Prostate gland (tissue), 2 donors: ENCODE results near the gene ACTL10. TPM values are rescaled to one million over a fixed set of nuclear protein-coding genes. Genes with fewer than 3 reads are reported as not detected.

Source experiments
- DNase-seq: peaks from one replicate; pipeline ENCODE4 v3.0.0-alpha.2; 2019; ENCODE audit warnings: low spot score
- H3K27ac ChIP-seq, 2 donors: fragments of 200-600 bp; sonication (generic); 2 replicates each; pipeline ENCODE4 v1.5.1; 2017 to 2019
- H3K27me3 ChIP-seq: fragments of 200-600 bp; sonication (generic); replicated peaks from 2 replicates; pipeline ENCODE4 v1.5.1; 2019; ENCODE audit not compliant: insufficient read depth
- H3K36me3 ChIP-seq, 2 donors: fragments of 200-600 bp; sonication (generic); 1 replicate in 1 of 2; 2 replicates in 1 of 2; pipeline versions ENCODE4 v1.5.1 to v1.8.1; 2017 to 2019
- H3K4me1 ChIP-seq: fragments of 200-600 bp; sonication (generic); replicated peaks from 2 replicates; pipeline ENCODE4 v1.5.1; 2019
- H3K4me3 ChIP-seq, 2 donors: fragments of 200-600 bp; sonication (generic); 2 replicates each; pipeline ENCODE4 v1.5.1; 2017 to 2019
- H3K9me3 ChIP-seq: fragments of 200-600 bp; sonication (generic); 2 replicates; pipeline ENCODE4 v1.5.1; 2017
- CTCF ChIP-seq, 4 experiments: fragments of 200-600 bp in 2 of 4; fragments of 450-650 bp in 2 of 4; sonication (generic) in 2 of 4; IDR thresholded peaks; 1 replicate in 3 of 4; 2 replicates in 1 of 4; pipeline ENCODE4 v1.5.1; 2016 to 2019; ENCODE audit warnings: antibody characterized with exemption in 4 of 4, mild to moderate bottlenecking in 2 of 4, moderate library complexity in 2 of 4
- POLR2A ChIP-seq: fragments of 450-650 bp; IDR thresholded peaks from one replicate; pipeline ENCODE4 v1.6.1; 2016; ENCODE audit warnings: antibody characterized with exemption, mild to moderate bottlenecking
- POLR2AphosphoS5 ChIP-seq: sonication (generic); formaldehyde crosslinking; IDR thresholded peaks from one replicate; pipeline ENCODE4 v1.6.1; 2017; ENCODE audit warnings: antibody characterized with exemption
- WGBS: methylation state at CpG from one replicate; pipeline ENCODE4 v1.1.5; 2018; 5-methylcytosine and 5-hydroxymethylcytosine counted together
- intact Hi-C: fragments of 100-400 bp; cut with DNase I; formaldehyde crosslinking; loops from one replicate; pipeline ENCODE4 v1.14.2; 2022
- total RNA-seq, 2 donors: library from RNA; depleted of rRNA; stranded (reverse); fragments of >200 nt; gene quantifications; one replicate each; pipeline ENCODE4 v1.1.0, GENCODE V29; 2016

ACTL10 gene
- total RNA-seq, 2 donors from 2014 or later = 7.9 to 8.5 TPM

- TF ChIP-seq POLR2AphosphoS5 = peak; percentile 24
- TF ChIP-seq CTCF (IDR thresholded peaks at IDR 0.05) = no peak
- no peaks in the 10 kb centered on the region for H3K9me3 ChIP-seq
- peak overlapping the region; percentile 68 to 87 for H3K27ac ChIP-seq
- no peak overlapping the region for H3K4me3 ChIP-seq
- 59% methylated on average over 11 of the region's 11 CpGs for WGBS
- peak; percentile 77 for DNase-seq
- H3K4me1 ChIP-seq = peaks cover 26% of the 10 kb centered on the region
- H3K36me3 ChIP-seq = no peaks in the 10 kb centered on the region
- no peaks in the 10 kb centered on the region for H3K27me3 ChIP-seq
- intact Hi-C loops = loop anchor here (5.0 kb wide), 1 partner anchor 197 kb away; no protein-coding TSS in a partner anchor
These were observed 12.7 kb upstream of the ACTL10 start for GRCh38 chr20:33653900-33654596.

DNA sequence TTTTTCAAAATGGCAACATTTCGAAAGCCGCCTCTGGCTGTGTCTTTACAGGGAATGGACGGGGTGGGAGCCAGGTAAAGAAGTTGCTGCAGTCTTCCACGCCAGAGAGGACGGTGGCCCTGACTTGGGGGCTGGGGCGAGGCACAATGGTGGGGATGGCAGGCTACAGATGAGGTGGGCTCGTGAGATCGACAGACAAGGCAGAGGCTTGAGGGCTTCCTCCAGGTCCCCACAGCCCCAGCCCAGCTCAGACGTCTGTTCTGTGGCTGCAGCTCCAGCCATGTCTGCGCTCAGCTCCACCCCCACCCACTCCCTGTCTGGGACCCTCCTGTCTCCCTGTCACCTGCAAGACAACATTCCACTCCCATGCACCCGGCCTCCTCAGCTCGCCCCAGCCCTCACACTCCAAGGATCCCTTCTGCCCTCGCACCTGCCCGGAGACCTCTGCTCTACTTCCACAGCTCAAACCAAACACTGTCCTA, 12.0 kb upstream of the ACTL10 start:
- DNase-seq = no peak
- 39% methylated on average over 14 of the region's 14 CpGs for WGBS

GRCh38 chr20:33655164-33655563, 11.6 kb upstream of the ACTL10 start:
- no peak for TF ChIP-seq POLR2AphosphoS5
- TF ChIP-seq CTCF (IDR thresholded peaks at IDR 0.05) = no peak
- TF ChIP-seq POLR2A = no peak
- no peaks in the 10 kb centered on the region for H3K27me3 ChIP-seq
- WGBS = 53% methylated on average over 4 of the region's 4 CpGs
- intact Hi-C loops = no loop called here
- peak overlapping the region; percentile 68 to 87 for H3K27ac ChIP-seq
- no peaks in the 10 kb centered on the region for H3K9me3 ChIP-seq
- H3K4me3 ChIP-seq = no peak overlapping the region
- peaks cover 16% of the 10 kb centered on the region for H3K4me1 ChIP-seq
- DNase-seq = no peak
- H3K36me3 ChIP-seq = peaks cover 3 to 7% of the 10 kb centered on the region in 2 donors

More for the DNA sequence above, 12.0 kb upstream of the ACTL10 start:
- Histone ChIP-seq H3K4me3 (no peak overlapping the region), H3K4me1 (peaks cover 20% of the 10 kb centered on the region), H3K27me3 (no peaks in the 10 kb centered on the region), H3K27ac (peak overlapping the region; percentile 68 to 87), H3K36me3 (peaks cover 3% of the 10 kb centered on the region in 2 donors), H3K9me3 (no peaks in the 10 kb centered on the region)
- no peak for TF ChIP-seq CTCF (IDR thresholded peaks at IDR 0.05)
- TF ChIP-seq POLR2AphosphoS5 = no peak
- TF ChIP-seq POLR2A = no peak
- intact Hi-C loops = loop anchor here (5.0 kb wide), 1 partner anchor 197 kb away; no protein-coding TSS in a partner anchor

DNA sequence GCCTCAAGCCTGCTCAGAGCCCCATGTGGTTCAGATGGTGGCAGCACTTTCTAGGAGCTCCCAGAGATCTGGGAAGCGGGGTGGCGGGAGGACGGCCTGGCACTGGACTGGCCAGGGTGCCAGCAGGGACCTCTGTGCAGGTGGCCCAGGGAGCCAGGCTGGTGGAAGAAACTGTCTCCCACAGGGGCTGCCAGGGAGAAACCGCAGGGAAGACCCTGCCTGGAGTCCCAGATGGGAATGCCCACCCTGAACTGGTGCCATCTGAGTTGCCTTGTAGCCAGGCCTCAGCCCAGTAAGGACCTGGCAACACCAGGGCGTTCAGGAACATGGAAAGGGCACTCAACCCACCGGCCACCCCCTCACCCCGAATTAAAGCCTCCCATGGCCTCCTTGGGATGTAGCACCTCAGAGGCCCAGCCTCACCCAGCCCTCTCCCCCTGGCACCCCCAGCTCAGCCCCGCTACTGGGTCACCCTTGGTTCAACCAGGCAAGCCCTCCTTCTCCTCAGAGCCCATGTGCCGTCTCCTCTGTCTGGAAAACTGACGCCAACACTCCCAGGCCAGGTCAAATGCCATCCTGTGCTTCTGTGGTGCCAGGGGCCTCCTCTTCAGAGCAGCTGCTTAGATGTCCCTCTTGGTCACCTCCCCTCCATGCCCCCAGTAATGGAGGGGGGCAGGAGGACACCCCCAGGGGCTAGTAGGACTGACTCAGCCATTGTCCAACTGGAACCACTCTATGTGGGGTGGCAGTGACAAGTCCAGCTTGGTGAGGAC, 10.5 kb upstream of the ACTL10 start:
- Histone ChIP-seq H3K4me3 (no peak overlapping the region), H3K27me3 (no peaks in the 10 kb centered on the region), H3K9me3 (no peaks in the 10 kb centered on the region), H3K36me3 (peaks cover 3 to 8% of the 10 kb centered on the region in 2 donors), H3K4me1 (peaks cover 8% of the 10 kb centered on the region), H3K27ac (no peak overlapping the region)
- 95% methylated on average over 10 of the region's 10 CpGs for WGBS
- intact Hi-C loops = no loop called here
- TF ChIP-seq POLR2A (no peak), POLR2AphosphoS5 (no peak), CTCF (IDR thresholded peaks at IDR 0.05) (no peak)
- no peak for DNase-seq
